ENCODE measurements around the gene FHIT.

FHIT gene

DNA sequence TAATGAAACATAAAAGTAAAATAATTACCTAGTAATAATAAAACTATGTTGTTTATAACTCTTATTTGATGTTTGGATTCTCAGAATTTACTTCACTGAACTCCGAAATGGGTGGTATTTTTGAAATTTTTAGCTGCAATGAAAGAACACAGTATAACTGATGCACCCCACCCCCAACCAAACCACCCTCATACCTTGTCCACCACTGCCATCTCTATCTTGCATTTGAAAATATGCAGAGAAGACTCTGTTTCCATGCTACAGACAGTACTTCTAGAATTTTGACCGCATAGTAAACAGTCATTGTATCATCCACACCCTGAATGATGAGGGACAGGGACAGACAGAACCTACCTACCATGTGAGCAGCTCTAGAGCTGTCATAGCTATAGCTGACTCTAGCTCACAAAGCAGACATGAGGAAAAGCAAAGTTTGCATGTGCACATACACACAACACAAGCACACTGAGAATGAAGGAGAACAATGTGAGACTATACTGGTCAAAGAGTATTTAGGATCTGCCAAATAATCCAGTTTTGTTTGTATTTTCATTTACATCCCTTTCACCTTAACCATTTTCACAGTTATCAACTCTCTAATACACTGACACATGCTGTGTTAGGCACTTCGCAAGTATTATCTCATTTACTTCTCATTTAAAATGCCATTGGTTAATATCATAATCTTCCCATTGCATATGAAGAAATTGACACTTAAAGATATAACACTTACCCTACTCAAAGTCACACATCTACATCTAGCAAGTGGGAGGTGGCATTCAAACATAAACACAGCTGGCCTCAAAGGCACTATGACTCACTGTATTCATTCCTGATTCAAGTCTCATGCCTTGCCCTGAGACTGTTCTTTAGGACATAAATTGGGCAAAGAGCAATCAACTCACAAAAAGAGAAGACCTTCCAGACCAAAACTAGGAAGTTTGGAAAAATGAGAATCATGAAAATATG is 1186.8 kb downstream of the FHIT start:
- DNase-seq = no peak

- DNase-seq = no peak
Observed at GRCh38 chr3:60056404-60056803, 1194.8 kb downstream of the FHIT start.

GRCh38 chr3:60055765-60056164 is 1195.5 kb downstream of the FHIT start:
- no peak for DNase-seq

DNA sequence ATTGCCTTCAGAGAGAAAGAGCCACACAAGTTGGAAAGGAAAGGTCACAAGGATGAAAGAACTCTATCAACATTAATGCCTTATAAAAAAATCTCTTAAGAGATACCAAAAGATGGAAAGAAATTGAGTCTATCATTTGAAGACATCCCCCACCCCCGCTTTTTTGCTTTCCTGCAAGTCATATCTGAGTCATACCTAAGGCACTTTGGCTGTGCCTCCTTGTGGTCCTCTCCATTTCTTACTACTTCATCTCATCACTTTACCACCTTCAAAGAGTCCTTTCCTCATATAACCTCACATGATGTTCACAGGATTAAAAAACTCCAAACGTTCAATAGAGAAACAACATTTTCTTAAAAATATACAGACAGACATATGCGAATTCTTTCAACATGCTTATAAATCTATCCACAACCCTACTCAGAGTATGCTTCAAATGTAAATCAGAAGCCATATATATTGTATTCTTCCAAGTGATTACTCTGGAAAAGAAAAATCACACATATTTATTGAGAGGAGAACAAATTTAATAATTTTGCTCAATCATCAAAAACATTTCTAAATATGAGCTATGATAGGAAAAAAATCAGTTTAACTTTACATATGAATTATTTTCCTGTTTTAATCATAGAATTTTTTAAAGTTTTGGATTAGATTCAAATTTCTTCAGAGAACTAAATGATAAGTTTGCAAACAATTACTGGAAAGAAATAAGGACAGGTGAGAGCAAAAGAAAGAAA is 1197.6 kb downstream of the FHIT start:
- DNase-seq = no peak

DNA sequence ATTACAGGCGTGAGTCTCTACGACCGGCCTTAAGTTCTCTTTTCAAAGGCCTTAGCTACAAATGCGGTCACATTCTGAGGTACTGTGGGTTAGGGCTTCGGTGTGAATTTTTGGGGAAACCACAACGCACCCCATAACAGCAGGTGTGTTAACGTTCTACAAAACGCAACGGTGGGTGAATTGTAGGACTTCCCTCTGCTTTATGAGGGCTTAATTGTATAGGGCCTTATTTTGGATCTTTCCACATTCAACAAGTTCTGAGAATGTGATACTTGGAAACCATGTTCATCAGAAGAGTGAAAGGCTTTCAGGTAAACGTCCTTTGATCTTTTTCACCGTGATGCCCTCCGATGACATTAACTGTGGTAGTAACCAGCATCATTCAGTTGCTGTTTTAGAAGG is 1202.8 kb downstream of the FHIT start:
- no peak for DNase-seq

- no peak for DNase-seq
Observed at GRCh38 chr3:60047426-60048200, 1203.6 kb downstream of the FHIT start.

DNA sequence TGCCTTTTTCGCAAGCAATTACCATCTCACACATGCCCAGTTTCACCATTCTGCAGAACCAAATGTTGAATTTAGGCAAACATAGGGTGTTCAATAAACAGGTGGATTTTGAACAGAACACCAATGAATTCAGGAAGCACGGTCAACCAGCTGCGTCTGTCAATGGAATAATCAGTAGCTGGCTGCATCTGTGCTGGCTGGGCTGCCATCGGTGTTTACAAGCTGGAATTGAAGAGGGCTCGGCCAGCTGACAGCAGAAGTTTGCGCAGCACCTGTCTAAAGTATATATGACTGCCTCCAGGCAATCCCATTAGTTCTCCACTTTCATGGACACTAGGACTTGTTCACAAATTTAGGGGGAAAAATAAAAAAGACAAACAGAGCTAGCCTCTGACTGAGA is 1205.0 kb downstream of the FHIT start:
- DNase-seq = peak; percentile 55 to 91

DNA sequence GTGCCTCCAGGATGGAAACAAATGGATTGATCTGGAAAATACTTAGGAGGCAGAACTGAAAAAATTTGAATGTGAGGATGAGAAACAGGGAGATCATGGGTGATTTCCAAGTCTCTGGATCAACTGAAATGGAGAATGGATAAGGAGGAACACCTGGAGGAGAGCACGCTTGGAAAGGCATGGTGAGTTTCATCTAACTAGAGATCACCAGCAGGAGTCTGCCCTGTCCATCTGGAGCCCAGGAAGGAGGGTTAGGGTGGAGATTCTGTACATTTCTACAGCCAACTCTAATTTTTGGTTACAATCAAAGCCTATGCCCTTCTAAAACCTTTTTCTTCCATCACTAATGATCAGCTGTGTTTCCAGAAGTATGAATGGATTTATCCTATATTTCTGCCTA is 1205.6 kb downstream of the FHIT start:
- peak in 1 of 2 experiments; percentile 27 for DNase-seq

DNA sequence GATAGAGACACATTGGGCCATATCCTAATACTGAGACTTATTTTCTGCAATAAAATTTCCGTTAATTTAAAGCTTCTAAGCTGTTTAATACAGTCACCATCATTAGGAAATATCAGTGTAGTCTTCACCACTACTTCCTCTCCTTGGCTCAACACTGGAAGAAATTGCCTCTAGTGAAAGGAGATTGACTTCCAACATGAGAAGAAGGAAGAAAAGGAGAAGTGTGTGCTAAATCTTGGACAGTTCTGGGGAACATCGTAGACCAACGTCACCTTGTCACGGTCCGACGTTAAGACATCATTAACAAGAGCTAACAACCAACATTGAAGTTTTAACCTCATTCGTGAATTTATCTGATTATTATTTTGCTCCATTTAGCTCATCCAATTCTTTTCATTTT is 1214.4 kb downstream of the FHIT start:
- DNase-seq = no peak

GRCh38 chr3:60033901-60034453 is 1217.3 kb downstream of the FHIT start:
- no peak for DNase-seq

DNA sequence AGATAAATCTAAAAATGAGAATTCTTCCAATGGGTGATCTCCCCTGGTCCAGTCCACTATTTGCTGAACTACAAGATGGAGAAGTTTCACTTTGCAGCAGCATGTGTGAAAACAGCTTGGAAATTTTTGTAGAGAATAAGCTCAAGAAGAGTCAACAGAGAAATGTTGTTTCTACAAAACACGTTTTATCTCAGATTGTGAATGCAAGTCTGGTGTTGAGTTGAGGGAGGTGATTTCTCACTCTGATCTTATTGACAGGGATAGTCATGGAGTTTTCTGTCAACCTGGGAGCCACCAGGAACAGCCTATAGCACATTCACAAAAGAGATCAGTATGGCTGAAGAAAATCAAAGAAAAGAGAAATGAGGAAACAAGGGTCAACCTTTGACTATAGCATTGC is 1220.3 kb downstream of the FHIT start:
- DNase-seq = no peak

DNA sequence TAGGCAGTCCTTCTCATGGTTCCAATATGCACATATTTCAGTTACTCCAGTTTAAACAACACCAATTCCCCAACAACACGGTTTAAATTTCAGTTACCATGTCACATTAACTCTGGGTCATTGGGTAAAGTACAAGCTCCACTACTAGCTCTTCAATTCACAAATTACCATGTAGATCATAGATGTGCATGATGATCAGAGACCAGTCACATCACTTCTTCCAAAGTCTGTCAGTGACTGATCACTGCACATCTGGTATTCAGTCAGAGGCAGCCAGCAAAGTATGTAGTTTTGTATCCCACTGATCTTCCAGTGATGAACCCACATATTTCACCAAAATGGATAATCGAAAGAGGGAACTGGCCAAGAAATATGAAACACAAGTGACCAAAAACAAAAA is 1223.0 kb downstream of the FHIT start:
- DNase-seq = no peak

GRCh38 chr3:60027335-60027734 is 1223.9 kb downstream of the FHIT start:
- no peak for DNase-seq

DNA sequence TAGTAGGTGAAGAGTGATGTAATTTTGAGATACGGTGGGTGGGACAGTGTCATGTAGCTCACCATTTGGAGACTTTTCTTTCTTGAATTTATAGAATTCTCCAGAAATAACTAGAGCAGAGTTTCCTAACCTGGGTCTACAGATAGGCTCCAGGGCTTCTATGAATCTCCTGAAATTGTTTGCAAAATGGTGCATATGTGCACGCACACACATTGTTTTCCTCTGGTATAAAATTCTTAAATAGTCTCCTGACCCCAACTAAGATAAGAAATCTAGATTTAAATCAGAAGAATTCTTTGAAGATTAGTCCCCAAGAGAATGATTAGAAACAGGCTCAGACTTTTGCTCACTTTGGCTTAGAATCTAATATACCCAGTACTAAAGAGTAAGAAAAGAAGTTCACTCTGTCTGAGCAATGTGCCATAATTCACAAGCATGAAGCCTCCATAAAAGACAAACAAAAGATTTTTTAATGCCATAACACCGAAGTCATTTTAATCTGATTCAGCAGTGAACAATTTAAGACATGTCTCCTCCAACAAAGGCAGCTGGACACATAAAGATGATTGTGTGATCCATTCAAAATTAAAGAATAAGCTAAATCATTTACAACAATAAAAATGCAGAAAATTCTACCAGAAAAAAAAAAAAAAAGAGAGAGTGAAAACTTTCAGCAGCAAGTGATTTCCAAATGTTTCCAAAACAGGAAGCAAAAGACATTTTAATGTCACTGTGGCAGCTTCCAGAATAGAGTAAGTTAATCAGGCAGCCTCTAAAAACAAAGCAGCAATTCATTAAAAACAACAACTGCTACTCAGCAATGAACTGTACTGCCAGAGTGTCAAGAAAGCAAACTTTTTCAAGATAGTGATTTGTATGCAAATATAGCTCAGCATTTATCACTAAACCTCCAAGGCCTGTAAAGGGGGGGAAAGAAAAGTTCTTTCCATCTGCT is 1225.9 kb downstream of the FHIT start:
- no peak for DNase-seq

GRCh38 chr3:60024400-60024799 is 1226.9 kb downstream of the FHIT start:
- DNase-seq = no peak

DNA sequence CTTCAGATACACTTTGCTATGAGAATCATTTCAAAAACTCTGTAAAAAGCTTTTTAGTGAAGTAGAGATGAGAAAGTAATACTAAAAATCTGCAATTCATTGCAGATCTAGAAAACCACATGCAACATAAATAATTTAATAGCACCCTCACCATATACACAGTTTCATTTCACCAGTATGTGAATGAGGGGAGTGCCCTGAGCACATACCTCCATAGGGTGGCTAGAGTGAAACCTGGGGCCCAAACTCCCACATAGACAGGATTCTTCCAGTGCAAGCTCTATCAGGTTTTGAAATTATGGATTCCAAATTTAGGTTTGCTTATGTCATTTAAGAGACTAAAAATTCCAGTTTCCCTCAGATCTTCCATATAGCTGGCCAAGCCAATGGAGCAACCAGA is 1228.1 kb downstream of the FHIT start:
- no peak for DNase-seq

DNA sequence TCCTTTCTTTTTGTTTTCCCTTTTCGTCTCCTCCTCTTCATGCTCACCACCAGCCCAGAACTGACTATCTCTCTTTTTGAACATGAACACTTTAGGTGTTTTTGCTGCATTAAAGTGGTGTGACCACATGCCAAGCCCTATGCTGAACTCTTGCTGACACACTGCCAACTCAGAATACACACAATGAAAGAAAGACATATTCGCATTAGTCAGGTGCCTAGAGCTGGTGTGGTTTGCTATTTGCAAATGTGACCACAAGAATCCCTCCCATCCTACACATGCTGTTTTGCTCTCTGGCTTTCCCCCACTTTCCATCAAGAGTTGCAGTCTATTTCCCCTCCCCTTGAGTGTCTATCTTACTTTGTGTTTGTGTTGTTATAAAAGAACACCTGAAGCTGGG is 1233.6 kb downstream of the FHIT start:
- DNase-seq = no peak

- DNase-seq = peak in 1 of 2 experiments; percentile 18
Observed at GRCh38 chr3:60015032-60015705, 1236.1 kb downstream of the FHIT start.

GRCh38 chr3:60013241-60013640 is 1238.0 kb downstream of the FHIT start:
- DNase-seq = no peak

- DNase-seq = no peak
Observed at GRCh38 chr3:60011218-60011617, 1240.0 kb downstream of the FHIT start.

GRCh38 chr3:60010781-60011180 is 1240.5 kb downstream of the FHIT start:
- no peak for DNase-seq
